Caco-2 (cell line): ENCODE data around the gene SLC4A11. TPM values are rescaled to one million over a fixed set of nuclear protein-coding genes. Genes with fewer than 3 reads are reported as not detected.

ENCODE experiments used
- BruUV-seq: library from RNA; stranded (reverse); fragments of 400-500 nt; replicated peaks from 2 replicates; lab custom pipeline; 2021; lab: Mats Ljungman, UMichigan
- CTCF ChIA-PET: fragments of 300-600 bp; sonication (Branson Sonifier 250); formaldehyde crosslinking; loops from one replicate; lab custom pipeline; 2022; ENCODE audit warnings: antibody characterized with exemption; lab: Charles Lee
- POLR2A ChIA-PET: fragments of 300-600 bp; sonication (Branson Sonifier 250); formaldehyde crosslinking; loops from one replicate; lab custom pipeline; 2022; ENCODE audit warnings: antibody characterized with exemption; lab: Charles Lee
- DNase-seq, 2 experiments: peaks; one replicate each; pipeline versions ENCODE4 v3.0.0 to v3.0.0-alpha.2; 2020 to 2022
- H3K27me3 ChIP-seq: replicated peaks from 2 replicates; pipeline ENCODE4 v1.6.0; 2011; ENCODE audit warnings: low read length; ENCODE audit not compliant: control insufficient read depth, insufficient read depth
- H3K36me3 ChIP-seq: 2 replicates; pipeline ENCODE4 v1.5.1; 2011; ENCODE audit warnings: low read length; ENCODE audit not compliant: control insufficient read depth, insufficient read depth
- H3K4me1 ChIP-seq: fragments of 250-450 bp; sonication (Bioruptor Pico); 2 replicates; pipeline ENCODE4 v1.5.1; 2020; ENCODE audit warnings: mild to moderate bottlenecking
- H3K4me3 ChIP-seq: 2 replicates; pipeline ENCODE4 v1.5.1; 2011; ENCODE audit warnings: low read depth, mild to moderate bottlenecking, control low read depth, low read length
- H3K9me3 ChIP-seq: fragments of 250-450 bp; sonication (Bioruptor Pico); 2 replicates; pipeline ENCODE4 v1.5.1; 2020; ENCODE audit warnings: mild to moderate bottlenecking, moderate library complexity
- H3K27ac Mint-ChIP-seq: one replicate; pipeline ENCODE4 v1.8.0; 2022; ENCODE audit warnings: mixed read lengths; ENCODE audit not compliant: unreplicated experiment
- H3K27me3 Mint-ChIP-seq: one replicate; pipeline ENCODE4 v1.8.0; 2022; ENCODE audit warnings: mixed read lengths; ENCODE audit not compliant: insufficient read depth, unreplicated experiment
- H3K36me3 Mint-ChIP-seq: one replicate; pipeline ENCODE4 v1.8.0; 2022; ENCODE audit warnings: mild to moderate bottlenecking, mixed read lengths; ENCODE audit not compliant: insufficient read depth, unreplicated experiment
- H3K4me1 Mint-ChIP-seq: one replicate; pipeline ENCODE4 v1.8.0; 2022; ENCODE audit warnings: low read depth, mixed read lengths; ENCODE audit not compliant: unreplicated experiment
- H3K4me3 Mint-ChIP-seq: one replicate; pipeline ENCODE4 v1.8.0; 2022; ENCODE audit warnings: mild to moderate bottlenecking, moderate library complexity, mixed read lengths; ENCODE audit not compliant: unreplicated experiment
- H3K9me3 Mint-ChIP-seq: one replicate; pipeline ENCODE4 v1.8.0; 2022; ENCODE audit warnings: mixed read lengths; ENCODE audit not compliant: unreplicated experiment
- CTCF ChIP-seq, 2 experiments: fragments of 200-600 bp in 1 of 2; IDR thresholded peaks; 1 replicate in 1 of 2; 2 replicates in 1 of 2; pipeline versions ENCODE4 v1.5.1 to v1.8.0; 2011 to 2022; ENCODE audit warnings: antibody characterized with exemption in 1 of 2, control low read depth in 1 of 2, inconsistent platforms in 1 of 2, low read depth in 1 of 2, low read length in 1 of 2, mild to moderate bottlenecking in 1 of 2, moderate library complexity in 1 of 2; ENCODE audit not compliant: insufficient read depth in 1 of 2, severe bottlenecking in 1 of 2, unreplicated experiment in 1 of 2
- intact Hi-C: fragments of 100-400 bp; cut with micrococcal nuclease; formaldehyde crosslinking; loops from one replicate; pipeline ENCODE4 v1.10.0; 2022; ENCODE audit not compliant: unreplicated experiment
- total RNA-seq: library from RNA; stranded (reverse); gene quantifications from 2 replicates; pipeline ENCODE4 v1.2.3, GENCODE V29; 2022

The SLC4A11 gene
- total RNA-seq, 1 experiment from 2014 or later, result 9.5 TPM

GRCh38 chr20:3209257-3209945, 29.6 kb downstream of the SLC4A11 start, which contains the start of gene ITPA:
Gene ITPA, plus strand, starts transcription at chr20:3209498. Its CDS starts 54 bp downstream, at chr20:3209552.
- ChIA-PET CTCF (interaction anchor here (1.0 kb wide), 1 partner anchor 107 kb away, joined by 6 read pairs; no protein-coding TSS in a partner anchor), POLR2A (interaction anchor here (1.5 kb wide), 1 partner anchor 14 kb away, joined by 7 read pairs; no protein-coding TSS in a partner anchor)
- intact Hi-C loops, result no loop called here
- TSS peak; percentile 62 for BruUV-seq
- no peaks in the 10 kb centered on the region; the same call in 1 of the 2 replicates for H3K36me3 ChIP-seq
- no peak for TF ChIP-seq CTCF (IDR thresholded peaks at IDR 0.05; ENCODE audit: insufficient read depth in 1 of 2, low read depth in 1 of 2, low read length in 1 of 2, severe bottlenecking in 1 of 2, unreplicated experiment in 1 of 2)
- peak within 1 kb of the TSS; percentile 92 for H3K4me3 ChIP-seq
- H3K36me3 Mint-ChIP-seq, result peaks cover 17% of the 10 kb centered on the region
- H3K4me1 Mint-ChIP-seq, result no peaks in the 10 kb centered on the region
- peaks cover 12% of the 10 kb centered on the region for H3K4me1 ChIP-seq
- H3K27me3 Mint-ChIP-seq, result no peaks in the 10 kb centered on the region
- no peaks in the 10 kb centered on the region for H3K9me3 ChIP-seq
- peak in 1 of 2 experiments; percentile 68 for DNase-seq
- H3K27ac Mint-ChIP-seq, result peak within 1 kb of the TSS; percentile 74
- no peaks in the 10 kb centered on the region for H3K9me3 Mint-ChIP-seq
- H3K4me3 Mint-ChIP-seq, result peak within 1 kb of the TSS; percentile 81
- H3K27me3 ChIP-seq, result no peaks in the 10 kb centered on the region

- Histone ChIP-seq H3K9me3 (no peaks in the 10 kb centered on the region), H3K27me3 (no peaks in the 10 kb centered on the region), H3K36me3 (no peaks in the 10 kb centered on the region; the same call in 1 of the 2 replicates), H3K4me3 (peak overlapping the region; percentile 92), H3K4me1 (peaks cover 12% of the 10 kb centered on the region)
- Mint-ChIP-seq H3K4me1 (no peaks in the 10 kb centered on the region), H3K9me3 (no peaks in the 10 kb centered on the region), H3K27ac (peak overlapping the region; percentile 74), H3K4me3 (peak overlapping the region; percentile 81), H3K27me3 (no peaks in the 10 kb centered on the region), H3K36me3 (peaks cover 19% of the 10 kb centered on the region)
- no peak for DNase-seq
- CTCF ChIA-PET, result interaction anchor here (1.0 kb wide), 1 partner anchor 108 kb away, joined by 6 read pairs; no protein-coding TSS in a partner anchor
- BruUV-seq, result TSS peak; percentile 65
- intact Hi-C loops, result no loop called here
- TF ChIP-seq CTCF (IDR thresholded peaks at IDR 0.05; ENCODE audit: insufficient read depth in 1 of 2, low read depth in 1 of 2, low read length in 1 of 2, severe bottlenecking in 1 of 2, unreplicated experiment in 1 of 2), result no peak
- POLR2A ChIA-PET, result interaction anchor here (1.5 kb wide), 1 partner anchor 14 kb away, joined by 7 read pairs; no protein-coding TSS in a partner anchor
These were observed 30.2 kb downstream of the SLC4A11 start for GRCh38 chr20:3208786-3209256.

GRCh38 chr20:3204124-3204794, 34.7 kb downstream of the SLC4A11 start, which contains the start of gene DDRGK1:
Gene DDRGK1, minus strand, starts transcription at chr20:3204682. Its CDS starts 55 bp downstream, at chr20:3204627.
- peak within 1 kb of the TSS; percentile 99 for H3K4me3 Mint-ChIP-seq
- H3K9me3 ChIP-seq, result no peaks in the 10 kb centered on the region
- H3K4me1 Mint-ChIP-seq, result no peaks in the 10 kb centered on the region
- H3K36me3 ChIP-seq, result peaks cover 3% of the 10 kb centered on the region; the same call in 1 of the 2 replicates
- peak; percentile 86 to 93 for DNase-seq
- POLR2A ChIA-PET, result no interaction called here
- CTCF ChIA-PET, result interaction anchor here (1.0 kb wide), 1 partner anchor 151 kb away, joined by 3 read pairs; no protein-coding TSS in a partner anchor
- peak within 1 kb of the TSS; percentile 99 for H3K27ac Mint-ChIP-seq
- intact Hi-C loops, result no loop called here
- TF ChIP-seq CTCF (IDR thresholded peaks at IDR 0.05; ENCODE audit: insufficient read depth in 1 of 2, low read depth in 1 of 2, low read length in 1 of 2, severe bottlenecking in 1 of 2, unreplicated experiment in 1 of 2), result no peak
- peaks cover 49% of the 10 kb centered on the region for H3K36me3 Mint-ChIP-seq
- TSS peak; percentile 39 for BruUV-seq
- H3K4me3 ChIP-seq, result peak within 1 kb of the TSS; percentile 85
- no peaks in the 10 kb centered on the region for H3K9me3 Mint-ChIP-seq
- no peaks in the 10 kb centered on the region for H3K27me3 Mint-ChIP-seq
- peaks cover 7% of the 10 kb centered on the region for H3K4me1 ChIP-seq
- no peaks in the 10 kb centered on the region for H3K27me3 ChIP-seq
